Pancreas (tissue), 10 donors: ENCODE results near the gene GALR1. TPM values are rescaled to one million over a fixed set of nuclear protein-coding genes. Genes with fewer than 3 reads are reported as not detected.

Experiments used
- ATAC-seq, 4 donors: fragments of 200-7000 bp; cut with Tn5 transposase; one replicate each; pipeline versions ENCODE4 v1.8.0 to v1.9.1; 2020; ENCODE audit warnings: mild to moderate bottlenecking in 4 of 4, moderate library complexity in 4 of 4
- DNase-seq, 6 donors: peaks; one replicate each; pipeline ENCODE4 v3.0.0-alpha.2; 2020
- FAIRE-seq: peaks from 2 replicates; lab custom pipeline; 2012; peaks lifted over from hg19 to GRCh38; lab: Jason Lieb, UNC
- H3K27ac ChIP-seq, 4 donors: fragments of 200-600 bp; sonication (generic); 1 replicate in 3 of 4; 2 replicates in 1 of 4; pipeline versions ENCODE4 v1.5.0 to v1.8.0; 2020
- H3K27me3 ChIP-seq, 4 donors: fragments of 200-600 bp; one replicate each; pipeline ENCODE4 v1.8.0; 2021
- H3K36me3 ChIP-seq, 3 donors: fragments of 200-600 bp; sonication (generic) in 1 of 3; one replicate each; pipeline versions ENCODE4 v1.5.0 to v1.8.0; 2020 to 2021
- H3K4me1 ChIP-seq, 3 donors: fragments of 200-600 bp; one replicate each; pipeline ENCODE4 v1.8.0; 2021
- H3K4me3 ChIP-seq, 4 donors: fragments of 200-600 bp; sonication (generic) in 2 of 4; one replicate each; pipeline versions ENCODE4 v1.5.0 to v1.8.0; 2020 to 2021
- H3K9me3 ChIP-seq, 4 donors: fragments of 200-600 bp; one replicate each; pipeline ENCODE4 v1.8.0; 2021
- WGBS, 2 donors: extraction: QIAGEN DNeasy Blood & Tissue Kit; methylation state at CpG; one replicate each; pipeline ENCODE4 v1.1.7; 2013; 5-methylcytosine and 5-hydroxymethylcytosine counted together
- intact Hi-C, 3 donors: fragments of 100-400 bp; cut with DNase I; formaldehyde crosslinking; loops; one replicate each; pipeline versions ENCODE4 v1.11.1 to v1.14.2; 2022
- polyA plus RNA-seq, 2 donors: library from polyadenylated mRNA; stranded (reverse); fragments of 200-250 nt; gene quantifications; one replicate each; pipeline ENCODE4 v1.2.3, GENCODE V29; 2013
- total RNA-seq, 6 donors: library from RNA; stranded (reverse); fragmentation: NEBNext Ultra II Directional in 4 of 6; extraction: Animal tissue kit (Norgen Biotek cat#: 25700) in 4 of 6; gene quantifications; one replicate each; pipeline versions ENCODE4 v1.2.1 to v1.2.4, GENCODE V29; 2021 to 2023
- TF ChIP-seq, protein P1 (sequence below), 4 donors: fragments of 200-600 bp; sonication (generic) in 3 of 4; IDR thresholded peaks; one replicate each; pipeline versions ENCODE4 v1.5.0 to v1.8.0; 2021; ENCODE audit warnings: antibody characterized with exemption in 4 of 4
- donor health status: healthy with polysubstance abuse.
- donor health status: DM: no; HTN: no; CAD: no; lungs with moderate emphysema.
- donor health status: DM: no; HTN: no; CAD: no.
- donor health status: control.
- donor health status: control.
- donor health status: Bipolar disorder and iron deficiency.
- donor health status: DM: yes; HTN: yes; CAD: no.
- donor health status: DM: no; HTN: no; CAD: no.
- donor health status: DM: no; HTN: no; CAD: no.
- donor health status: DM: yes; HTN: yes; CAD: no.

GALR1 gene
- total and polyA plus RNA-seq, 8 donors: under 0.01 to 0.16 (median 0.04) TPM; not detected in 2

DNA sequence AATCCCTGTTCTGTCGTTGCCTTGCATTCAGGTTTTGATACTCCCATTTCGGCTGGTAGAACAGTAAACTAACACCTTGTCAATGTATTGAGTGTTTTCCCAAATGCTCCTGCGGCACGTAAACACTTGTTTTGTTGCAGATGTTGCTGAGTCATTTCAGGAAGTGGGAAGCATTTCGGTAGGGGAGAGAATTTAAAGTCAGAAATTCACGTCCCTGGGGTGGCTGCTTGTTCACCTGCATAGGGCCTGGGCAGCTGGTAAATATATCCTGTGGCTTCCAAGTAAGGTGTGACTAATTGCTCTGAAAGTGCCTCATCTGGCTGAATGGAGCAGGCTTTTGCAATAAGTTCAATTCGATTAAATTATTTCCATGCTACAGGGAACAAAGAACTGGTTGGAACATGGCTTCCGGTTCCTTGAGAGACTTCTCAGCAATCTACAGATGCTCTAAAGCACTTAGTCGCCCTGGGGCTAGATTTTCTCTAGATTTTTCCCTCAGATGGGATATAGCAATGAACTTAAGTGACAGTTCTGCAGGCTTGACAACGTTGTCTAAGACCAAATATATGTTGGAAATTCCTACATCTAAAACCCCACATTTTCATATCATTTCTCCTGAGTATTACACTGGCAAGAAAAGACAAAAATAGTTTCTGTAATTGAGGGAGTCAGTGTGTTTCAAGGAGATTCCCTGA lies 5.2 kb downstream of the GALR1 start:
- WGBS, 2 donors: 48 to 59% methylated on average over 10 of the region's 10 CpGs
- TF ChIP-seq, protein P1, sequence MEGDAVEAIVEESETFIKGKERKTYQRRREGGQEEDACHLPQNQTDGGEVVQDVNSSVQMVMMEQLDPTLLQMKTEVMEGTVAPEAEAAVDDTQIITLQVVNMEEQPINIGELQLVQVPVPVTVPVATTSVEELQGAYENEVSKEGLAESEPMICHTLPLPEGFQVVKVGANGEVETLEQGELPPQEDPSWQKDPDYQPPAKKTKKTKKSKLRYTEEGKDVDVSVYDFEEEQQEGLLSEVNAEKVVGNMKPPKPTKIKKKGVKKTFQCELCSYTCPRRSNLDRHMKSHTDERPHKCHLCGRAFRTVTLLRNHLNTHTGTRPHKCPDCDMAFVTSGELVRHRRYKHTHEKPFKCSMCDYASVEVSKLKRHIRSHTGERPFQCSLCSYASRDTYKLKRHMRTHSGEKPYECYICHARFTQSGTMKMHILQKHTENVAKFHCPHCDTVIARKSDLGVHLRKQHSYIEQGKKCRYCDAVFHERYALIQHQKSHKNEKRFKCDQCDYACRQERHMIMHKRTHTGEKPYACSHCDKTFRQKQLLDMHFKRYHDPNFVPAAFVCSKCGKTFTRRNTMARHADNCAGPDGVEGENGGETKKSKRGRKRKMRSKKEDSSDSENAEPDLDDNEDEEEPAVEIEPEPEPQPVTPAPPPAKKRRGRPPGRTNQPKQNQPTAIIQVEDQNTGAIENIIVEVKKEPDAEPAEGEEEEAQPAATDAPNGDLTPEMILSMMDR (IDR thresholded peaks at IDR 0.05): no peak
- DNase-seq: no peak
- FAIRE-seq: no peak
- Histone ChIP-seq H3K4me3 (no peak overlapping the region), H3K36me3 (no peaks in the 10 kb centered on the region), H3K27me3 (peaks cover 0 to 17% (median 5%) of the 10 kb centered on the region in 4 donors), H3K9me3 (no peaks in the 10 kb centered on the region), H3K27ac (no peak overlapping the region), H3K4me1 (no peaks in the 10 kb centered on the region)
- intact Hi-C loops: no loop called here
- ATAC-seq: no peak

DNA sequence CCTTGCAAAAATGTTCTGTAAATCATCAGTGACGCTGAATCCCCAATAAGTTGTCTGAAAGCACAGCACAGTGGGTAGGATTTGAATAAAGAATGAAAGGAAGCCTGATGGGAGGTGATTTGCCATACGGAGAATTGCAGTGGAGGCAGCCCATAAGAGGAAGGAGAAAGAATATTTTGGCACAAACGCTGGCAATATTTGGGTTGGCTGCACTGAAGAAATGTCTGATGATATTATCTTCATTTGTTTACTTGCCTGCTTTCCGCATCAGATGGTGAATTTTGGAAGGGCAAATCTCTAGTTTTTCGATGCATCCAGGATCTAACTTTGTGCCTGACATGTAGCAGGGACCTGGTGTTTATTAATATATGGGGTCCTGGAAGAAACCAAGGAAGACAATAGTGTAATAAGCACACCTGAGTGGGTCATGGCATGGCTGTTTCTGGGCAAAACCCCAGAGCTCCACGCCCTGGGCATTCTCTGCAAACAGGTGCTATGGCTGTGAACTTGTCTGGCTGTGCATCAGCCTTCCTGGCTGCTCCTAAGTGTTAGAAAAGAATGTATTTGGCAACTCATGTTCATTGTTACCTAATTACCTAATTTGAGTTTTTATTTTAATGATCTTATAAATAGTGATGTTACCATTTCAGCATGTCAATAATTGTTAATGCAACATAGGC lies 5.9 kb downstream of the GALR1 start:
- H3K9me3 ChIP-seq: no peaks in the 10 kb centered on the region
- FAIRE-seq (no peak), ATAC-seq (no peak), DNase-seq (no peak)
- H3K4me3 ChIP-seq: no peak overlapping the region
- intact Hi-C loops: no loop called here
- H3K4me1 ChIP-seq: no peaks in the 10 kb centered on the region
- H3K36me3 ChIP-seq: no peaks in the 10 kb centered on the region
- 45 to 50% methylated on average over 6 of the region's 6 CpGs for WGBS, 2 donors
- peaks cover 0 to 11% (median 3%) of the 10 kb centered on the region in 4 donors for H3K27me3 ChIP-seq
- no peak overlapping the region for H3K27ac ChIP-seq
- TF ChIP-seq, protein P1 (IDR thresholded peaks at IDR 0.05): no peak

DNA sequence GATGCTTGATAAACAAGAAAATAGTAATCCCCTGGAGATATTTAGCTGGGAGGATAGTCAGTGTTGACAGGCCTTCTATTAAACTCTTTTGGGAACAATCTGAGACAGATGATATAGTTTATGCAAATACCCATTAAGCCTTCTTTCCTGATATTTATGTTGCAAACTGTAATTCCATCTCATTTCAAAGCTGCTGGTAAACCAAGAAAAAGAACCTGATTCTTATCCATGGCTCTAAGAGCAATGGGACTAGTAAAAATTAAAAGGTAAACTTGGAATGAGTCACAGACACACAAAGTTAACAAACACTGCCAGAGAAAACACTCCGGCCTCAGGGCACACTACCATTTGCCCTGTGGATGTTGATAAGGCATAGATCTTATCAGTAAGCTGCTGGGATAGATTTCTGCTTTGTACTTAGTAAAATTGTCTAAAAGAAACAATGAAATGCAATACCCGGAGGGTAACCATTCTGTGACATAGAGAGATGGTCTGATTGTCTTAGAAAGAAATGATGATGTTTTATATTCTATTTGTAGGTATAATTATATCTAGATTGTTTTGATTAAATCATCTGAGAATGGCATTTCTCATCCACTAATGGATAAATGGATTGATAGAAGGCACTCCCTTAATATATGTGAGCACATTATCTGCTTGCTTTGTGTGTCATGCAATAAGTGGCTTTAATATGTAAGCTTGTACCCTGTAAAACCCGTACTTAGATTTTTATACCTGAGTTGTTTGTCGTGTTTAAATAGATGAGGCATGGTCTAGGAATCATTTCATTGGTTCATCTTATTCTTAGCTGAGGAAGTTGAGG lies 13.2 kb downstream of the GALR1 start:
- 47 to 54% methylated on average over 4 of the region's 4 CpGs for WGBS, 2 donors
- Histone ChIP-seq H3K27me3 (no peaks in the 10 kb centered on the region), H3K4me1 (no peaks in the 10 kb centered on the region), H3K36me3 (no peaks in the 10 kb centered on the region), H3K27ac (no peak overlapping the region), H3K4me3 (no peak overlapping the region), H3K9me3 (no peaks in the 10 kb centered on the region)
- ATAC-seq: peak in 3 of 4 donors; percentile 15 to 47 (median 46)
- DNase-seq: no peak
- TF ChIP-seq, protein P1 (IDR thresholded peaks at IDR 0.05): no peak
- intact Hi-C loops: no loop called here
- FAIRE-seq: no peak

DNA sequence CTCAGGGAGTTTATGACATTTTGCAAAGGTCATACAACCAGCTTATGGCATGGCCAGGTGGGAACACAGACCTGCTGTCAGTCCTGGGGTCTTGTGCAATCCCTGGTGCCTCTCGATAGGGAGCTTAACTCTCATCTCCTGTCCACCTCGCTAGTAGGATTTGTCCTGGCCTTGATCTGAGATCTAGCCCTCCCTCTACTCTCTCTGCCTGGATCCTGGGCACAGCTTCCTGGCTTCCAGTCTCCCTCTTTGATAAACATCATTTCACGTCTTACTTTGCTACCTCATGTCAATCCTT lies 13.8 kb downstream of the GALR1 start:
- Histone ChIP-seq H3K4me1 (no peaks in the 10 kb centered on the region), H3K27me3 (no peaks in the 10 kb centered on the region), H3K36me3 (no peaks in the 10 kb centered on the region), H3K4me3 (no peak overlapping the region), H3K27ac (no peak overlapping the region), H3K9me3 (no peaks in the 10 kb centered on the region)
- TF ChIP-seq, protein P1 (IDR thresholded peaks at IDR 0.05): no peak
- FAIRE-seq (no peak), ATAC-seq (no peak), DNase-seq (no peak)
- intact Hi-C loops: no loop called here
- WGBS, 2 donors: 68 to 79% methylated on average over 3 of the region's 3 CpGs
